ENCODE measurements around the gene ORMDL1.
"Not testable (repeated sequence)": the region's sequence is repeated elsewhere in the genome, so short reads cannot be mapped to it uniquely, and the experiment has no call there.

- not testable (repeated sequence) for TF ChIP-seq EZH2 (IDR thresholded peaks at IDR 0.05; ENCODE audit: low read depth, unreplicated experiment); CTCF (conservative IDR thresholded peaks at IDR 0.05; ENCODE audit: low read depth in 2 of 2); REST (IDR thresholded peaks at IDR 0.05; ENCODE audit: unreplicated experiment); POLR2AphosphoS5 (IDR thresholded peaks at IDR 0.05; ENCODE audit: low read depth); ZNF462 (CRISPR knock-in tag; IDR thresholded peaks at IDR 0.05); EZH2phosphoT487 (IDR thresholded peaks at IDR 0.05; ENCODE audit: unreplicated experiment); CREB1 (CRISPR knock-in tag; IDR thresholded peaks at IDR 0.05; ENCODE audit: low read depth); ZNF331 (CRISPR knock-in tag; IDR thresholded peaks at IDR 0.05; ENCODE audit: low read depth)
Observed at GRCh38 chr2:189760154-189760553, 24.0 kb downstream of the ORMDL1 start.

Data from GM23338 (cell line).